Activated CD4-positive, alpha-beta T cell treated with anti-CD3 and anti-CD28 coated beads, Interleukin-10, Interleukin-2, amounts not matched to agents 100 ng/mL and 50 ng/mL, durations not matched to agents 16 hours and 8 hours (primary cell): ENCODE measurements around the gene FGF14.
A peak's percentile ranks its signal among the peaks of the same experiment; 100 is the strongest.

ENCODE experiments used
- DNase-seq: peaks from one replicate; pipeline ENCODE4 v3.0.0-alpha.2; 2020

The FGF14 gene

GRCh38 chr13:101752432-101752831 lies 649.4 kb downstream of the FGF14 start:
- no peak for DNase-seq

DNA sequence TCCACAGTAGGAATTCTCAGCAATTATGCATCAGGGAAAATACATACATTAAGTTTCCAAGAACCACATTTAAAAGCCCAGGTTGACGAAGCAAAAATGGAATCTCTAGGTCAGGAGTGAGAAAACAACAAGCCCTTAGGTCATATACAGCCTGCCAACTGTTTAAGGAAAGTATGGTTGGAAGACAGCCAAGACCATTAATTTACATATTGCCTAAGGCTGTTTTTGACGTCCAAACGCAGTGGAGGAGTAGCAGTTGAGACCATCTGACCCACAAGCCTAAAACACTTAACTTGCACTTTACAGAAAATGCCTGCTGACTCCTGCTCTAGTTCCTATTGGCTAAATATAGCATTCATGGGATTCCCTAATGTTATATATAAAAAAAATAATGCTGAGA lies 650.4 kb downstream of the FGF14 start:
- no peak for DNase-seq

GRCh38 chr13:101749584-101749983 lies 652.3 kb downstream of the FGF14 start:
- no peak for DNase-seq

GRCh38 chr13:101747039-101747438 lies 654.8 kb downstream of the FGF14 start:
- no peak for DNase-seq

DNA sequence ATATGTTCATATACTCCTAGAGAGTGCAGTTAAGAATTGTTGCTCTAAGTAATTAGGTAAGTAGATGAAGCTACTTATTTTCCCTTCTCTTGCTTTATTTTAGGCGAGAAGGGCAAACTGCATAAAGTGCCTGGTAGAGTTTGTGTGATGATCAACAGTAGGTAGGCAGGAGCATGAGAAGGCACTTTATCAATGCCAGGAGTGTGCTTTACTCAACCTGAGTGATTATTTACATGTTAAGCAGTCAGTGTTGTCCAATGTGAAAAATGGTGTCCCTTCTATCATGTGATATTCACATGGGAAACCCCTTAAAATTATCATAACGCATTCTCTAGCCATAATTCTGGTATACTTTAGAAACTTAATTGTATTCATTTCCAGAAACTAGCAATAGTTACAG lies 655.3 kb downstream of the FGF14 start:
- DNase-seq: no peak

GRCh38 chr13:101739382-101740178 lies 662.3 kb downstream of the FGF14 start:
- peak; percentile 28 for DNase-seq

DNA sequence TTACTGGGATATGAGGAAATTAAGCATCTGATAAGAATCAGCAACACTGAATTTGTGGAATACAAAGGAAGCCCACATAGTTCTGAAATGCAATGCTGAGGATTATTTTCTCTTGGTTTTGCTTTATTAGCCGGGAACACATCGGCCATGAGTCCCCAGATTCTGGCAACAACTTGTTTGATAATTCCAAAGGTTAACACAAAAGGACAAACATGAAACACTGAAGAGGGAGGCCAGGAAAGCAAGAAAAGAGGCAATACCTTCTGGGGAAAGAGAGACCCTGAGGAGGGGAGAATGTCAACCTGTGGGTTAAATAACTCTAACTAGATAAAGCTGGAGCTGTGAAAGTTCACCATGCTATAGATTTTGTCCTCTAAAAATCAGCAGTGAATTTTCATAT lies 663.5 kb downstream of the FGF14 start:
- no peak for DNase-seq

GRCh38 chr13:101736566-101736965 lies 665.3 kb downstream of the FGF14 start:
- DNase-seq: no peak

- DNase-seq: no peak
Observed at GRCh38 chr13:101730420-101731000, 671.3 kb downstream of the FGF14 start.

GRCh38 chr13:101728615-101729014 lies 673.2 kb downstream of the FGF14 start:
- no peak for DNase-seq

DNA sequence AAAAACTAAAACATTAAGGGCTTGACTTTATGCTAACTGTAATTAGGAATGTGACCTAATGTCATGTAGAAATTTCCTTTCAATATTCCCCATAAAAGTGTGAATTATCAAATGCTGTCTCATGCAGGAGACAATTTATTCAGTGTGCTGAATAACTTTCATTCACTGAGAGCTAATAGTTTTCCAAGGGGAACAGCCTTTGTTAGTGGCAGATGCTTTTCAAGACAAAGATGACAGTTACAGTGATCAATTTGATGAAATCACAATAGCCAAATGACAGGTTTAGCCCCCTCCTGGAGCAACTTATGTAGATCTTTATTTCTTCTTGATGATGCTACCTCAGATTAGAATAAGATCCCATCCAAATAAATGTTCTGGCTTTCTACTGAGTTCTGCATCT lies 673.8 kb downstream of the FGF14 start:
- DNase-seq: no peak

DNA sequence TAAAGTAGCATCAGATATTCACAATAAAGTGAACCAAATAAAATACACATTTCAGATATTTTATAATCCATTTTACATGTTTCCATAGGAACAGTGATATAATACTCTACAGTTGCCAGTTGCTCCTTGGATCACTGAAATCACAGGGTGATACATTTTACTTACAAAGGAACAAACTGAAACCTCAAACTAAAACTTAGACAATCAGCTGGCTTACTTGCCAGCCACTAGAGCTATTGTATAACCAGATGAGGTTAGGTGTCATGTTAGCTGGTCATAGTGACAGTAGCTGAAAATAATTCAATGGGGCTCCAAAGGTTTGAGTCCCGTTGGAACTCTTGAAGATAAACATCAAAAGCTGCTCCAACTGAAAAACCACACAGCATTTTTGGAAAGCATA lies 674.7 kb downstream of the FGF14 start:
- no peak for DNase-seq

DNA sequence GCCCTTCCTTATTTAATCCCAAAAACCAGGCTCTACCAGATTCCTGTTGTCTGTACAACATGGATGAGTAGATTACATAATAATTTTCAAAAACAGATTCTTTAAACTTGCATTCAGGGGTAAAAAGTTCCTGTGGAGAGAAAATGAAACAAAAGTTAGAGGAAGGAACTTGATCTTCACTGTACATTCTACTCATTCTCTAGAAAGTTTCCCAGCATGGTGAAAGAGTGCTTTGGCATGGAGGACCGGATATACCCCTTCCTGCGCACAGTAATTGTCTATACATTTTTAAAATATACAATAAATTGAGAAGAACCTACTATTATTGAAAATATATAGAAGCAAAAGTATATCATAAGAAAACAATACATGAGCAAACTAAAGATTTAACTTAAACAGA lies 675.2 kb downstream of the FGF14 start:
- no peak for DNase-seq

DNA sequence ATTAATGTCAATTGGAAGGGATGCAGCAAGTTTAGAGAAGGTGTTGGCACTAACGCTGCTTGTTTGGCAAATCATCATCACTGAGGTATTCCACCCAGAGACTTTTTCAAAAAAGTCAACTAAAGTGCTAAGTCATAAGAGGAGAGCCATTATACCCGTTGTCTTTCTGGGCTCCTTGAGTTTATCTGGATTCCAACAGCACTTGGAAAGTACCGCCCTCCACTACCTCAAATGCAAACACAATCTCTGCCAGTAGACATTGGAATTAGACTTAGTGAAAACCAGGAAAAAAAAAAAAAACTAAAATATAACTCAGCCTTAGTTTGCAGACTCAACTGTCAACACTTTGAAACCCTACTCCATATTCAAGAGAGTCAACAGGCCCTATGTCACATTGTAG lies 683.4 kb downstream of the FGF14 start:
- DNase-seq: no peak

DNA sequence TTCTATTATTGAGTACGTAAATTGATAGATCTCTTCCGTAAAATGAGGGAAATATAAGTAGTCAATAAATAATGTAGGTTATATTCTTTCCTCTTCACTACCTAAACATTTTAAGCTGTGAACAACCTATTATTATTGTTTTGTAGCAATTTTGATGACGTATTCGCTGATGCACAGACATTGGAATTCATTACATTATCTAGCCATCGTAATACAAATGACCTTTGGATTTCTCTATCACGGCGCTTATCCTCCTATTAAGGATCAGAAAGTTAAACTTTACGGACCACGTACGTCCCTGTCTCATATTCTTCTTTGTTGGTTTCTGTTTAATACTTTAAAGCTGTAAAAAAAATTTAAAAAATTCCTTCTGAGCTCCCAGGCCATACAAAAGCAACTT lies 684.5 kb downstream of the FGF14 start:
- DNase-seq: no peak

DNA sequence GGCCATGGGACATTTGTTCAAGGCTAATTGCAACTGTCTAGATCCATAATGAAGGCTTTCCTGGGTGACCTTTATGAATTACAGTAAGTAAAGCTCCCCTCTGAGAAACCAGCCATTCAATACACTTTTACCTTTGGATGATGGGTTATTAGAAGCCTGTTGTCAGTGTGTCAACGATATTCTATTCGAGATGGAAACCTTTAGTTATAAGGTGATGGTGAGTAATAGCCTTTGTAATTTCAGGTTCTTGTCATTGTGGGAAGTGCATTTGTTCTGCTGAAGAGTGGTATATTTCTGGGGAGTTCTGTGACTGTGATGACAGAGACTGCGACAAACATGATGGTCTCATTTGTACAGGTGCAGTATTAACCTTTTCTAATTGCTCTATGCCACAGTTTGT lies 687.7 kb downstream of the FGF14 start:
- no peak for DNase-seq

GRCh38 chr13:101712026-101712348 lies 689.9 kb downstream of the FGF14 start:
- DNase-seq: no peak

DNA sequence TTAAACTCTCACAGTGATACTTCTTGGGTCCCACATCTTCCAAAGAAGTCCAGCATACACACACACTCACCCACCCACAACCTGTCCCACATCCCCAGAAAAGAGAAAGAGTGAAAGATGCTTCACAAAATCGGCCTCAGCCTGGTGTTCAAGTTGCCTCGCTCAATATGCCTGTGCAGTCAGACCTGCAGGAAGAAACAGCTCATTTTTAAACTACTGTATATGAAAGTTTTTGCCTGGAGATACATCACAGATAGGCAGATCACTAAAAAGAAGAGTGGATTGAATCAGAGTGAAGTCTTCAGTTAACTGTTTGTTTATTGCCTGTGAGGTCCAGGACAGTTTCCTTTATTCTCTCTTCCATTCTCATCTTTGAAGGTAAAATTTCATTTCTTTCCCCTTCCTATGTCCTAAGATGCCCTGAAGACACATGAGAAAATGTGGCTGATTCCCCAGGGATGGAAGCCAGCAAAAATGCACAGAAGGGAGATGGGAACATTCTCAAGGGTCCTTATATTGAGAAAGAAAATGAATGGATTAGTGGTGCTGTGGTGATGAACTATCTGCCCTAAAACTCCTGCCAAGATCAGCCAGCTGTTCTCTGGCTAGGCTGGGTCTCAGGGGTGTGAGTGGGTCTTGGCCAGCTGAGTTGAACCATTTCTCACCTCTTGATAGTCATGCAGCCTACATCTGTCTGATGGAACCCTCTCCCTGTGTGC lies 690.4 kb downstream of the FGF14 start:
- DNase-seq: peak; percentile 7

- no peak for DNase-seq
Observed at GRCh38 chr13:101709952-101710351, 691.9 kb downstream of the FGF14 start.

DNA sequence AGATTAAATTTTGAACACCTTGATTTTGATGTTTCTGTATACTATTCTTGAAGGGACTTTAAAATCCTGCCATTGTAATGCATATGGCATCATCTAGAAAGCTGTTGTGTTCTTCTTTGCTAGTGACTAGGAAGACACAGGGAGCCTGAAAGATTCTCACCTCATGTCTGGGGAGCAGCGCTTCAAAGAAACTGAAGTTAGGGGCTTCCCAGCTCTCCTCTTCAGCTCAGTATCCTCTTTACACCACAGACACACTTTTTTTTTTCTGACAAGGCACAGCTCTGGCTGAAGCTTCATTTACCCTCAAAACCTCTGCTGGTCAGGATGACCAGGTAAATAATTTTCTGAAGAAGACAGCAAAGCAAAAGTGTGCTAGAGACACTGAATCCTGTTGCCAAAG lies 693.7 kb downstream of the FGF14 start:
- DNase-seq: no peak

GRCh38 chr13:101707659-101708058 lies 694.2 kb downstream of the FGF14 start:
- no peak for DNase-seq

DNA sequence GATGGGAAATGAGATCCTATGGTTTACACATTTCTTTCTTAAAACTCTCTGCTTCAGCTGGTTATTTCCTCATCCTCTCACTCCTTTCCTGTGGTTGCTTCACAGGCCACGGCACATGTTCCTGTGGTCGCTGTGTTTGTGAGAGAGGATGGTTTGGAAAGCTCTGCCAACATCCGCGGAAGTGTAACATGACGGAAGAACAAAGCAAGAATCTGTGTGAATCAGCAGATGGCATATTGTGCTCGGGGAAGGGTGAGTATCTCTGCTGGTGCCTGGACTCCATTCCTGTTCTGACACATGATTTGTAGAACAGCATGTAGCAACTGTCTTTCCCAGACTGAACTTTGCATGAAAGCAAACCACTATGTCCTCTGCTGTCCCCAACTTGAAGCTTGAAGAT lies 695.2 kb downstream of the FGF14 start:
- peak; percentile 31 for DNase-seq

DNA sequence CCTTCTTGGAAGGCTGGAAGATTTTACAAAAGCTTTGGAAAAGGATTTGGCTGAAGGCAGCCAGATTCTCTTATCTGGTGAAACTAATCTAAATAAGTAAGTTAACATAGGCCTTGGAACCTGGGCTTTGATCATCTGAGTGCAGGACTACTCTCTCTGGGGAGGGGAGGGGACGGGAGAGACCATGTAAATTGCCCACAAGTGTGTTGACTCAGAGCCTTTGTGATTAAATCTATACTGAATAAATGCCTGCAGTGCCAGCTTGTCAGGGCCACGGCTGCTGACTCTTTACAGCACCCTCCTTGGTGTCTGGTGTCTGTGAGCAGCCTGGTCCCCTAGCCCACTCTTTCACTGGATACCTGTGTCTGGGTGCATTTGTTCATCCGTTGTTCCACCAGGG lies 698.0 kb downstream of the FGF14 start:
- DNase-seq: no peak

DNA sequence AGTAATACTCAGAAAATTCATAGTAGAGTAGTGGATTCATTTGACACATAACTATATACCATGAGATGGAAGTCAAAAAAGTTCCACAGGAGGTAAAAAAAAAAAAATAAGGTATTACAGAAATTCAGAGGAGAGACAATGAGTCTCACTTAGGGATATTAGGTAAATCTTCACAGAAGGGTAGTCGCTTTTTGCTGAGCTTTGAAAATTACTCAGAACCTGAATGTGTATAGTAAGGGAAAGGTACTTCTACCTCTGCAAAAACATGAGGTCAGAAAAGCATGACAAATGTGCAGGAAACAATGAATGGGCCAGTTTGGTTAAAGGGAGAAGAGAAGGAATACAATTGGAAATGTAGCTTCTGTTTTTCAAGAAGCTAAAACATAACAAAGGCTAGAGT lies 698.8 kb downstream of the FGF14 start:
- no peak for DNase-seq
